B cell (primary cell): ENCODE measurements around the gene TMEM109.

Experiments used
- CTCF ChIP-seq: fragments of 200-600 bp; IDR thresholded peaks from one replicate; pipeline ENCODE4 v1.8.0; 2022; ENCODE audit warnings: antibody characterized with exemption, mild to moderate bottlenecking
- EZH2 ChIP-seq: IDR thresholded peaks from 2 replicates; pipeline ENCODE4 v1.6.1; 2012; ENCODE audit warnings: borderline replicate concordance, low read depth, mild to moderate bottlenecking, moderate library complexity, low read length; ENCODE audit not compliant: insufficient read depth, poor library complexity, severe bottlenecking

DNA sequence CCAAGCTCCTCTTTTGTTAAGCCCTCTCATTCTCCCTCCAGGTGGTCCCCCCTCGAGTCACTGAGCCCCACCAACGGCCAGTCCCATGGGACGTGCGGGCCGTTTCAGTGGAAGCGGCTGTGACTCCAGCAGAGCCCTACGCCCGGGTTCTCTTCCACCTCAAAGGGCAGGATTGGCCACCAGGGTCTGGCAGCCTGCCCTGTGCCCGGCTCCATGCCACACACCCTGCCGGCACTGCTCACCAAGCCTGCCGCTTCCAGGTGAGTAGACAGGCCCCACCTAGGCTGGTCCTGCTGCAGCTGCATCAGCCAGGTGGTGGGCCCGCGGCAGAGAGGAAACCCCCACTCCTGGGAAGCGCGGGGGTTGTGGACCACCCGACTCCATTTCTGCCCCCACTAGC, 13.6 kb downstream of the TMEM109 start:
- no peak for TF ChIP-seq CTCF
- no peak for TF ChIP-seq EZH2
